Type B pancreatic cell (in vitro differentiated cells): ENCODE data around the gene WDR19. TPM values are rescaled to one million over a fixed set of nuclear protein-coding genes. Genes with fewer than 3 reads are reported as not detected.

Source experiments
- DNase-seq: peaks from one replicate; pipeline ENCODE4 v3.0.0; 2021; ENCODE audit warnings: mixed read lengths; ENCODE audit not compliant: unreplicated experiment; ENCODE audit errors: extremely low spot score
- H3K27ac Mint-ChIP-seq: 2 replicates; pipeline ENCODE4 v1.8.0; 2021; ENCODE audit warnings: mild to moderate bottlenecking, mixed read lengths
- H3K27me3 Mint-ChIP-seq: 2 replicates; pipeline ENCODE4 v1.8.0; 2021; ENCODE audit warnings: mixed read lengths
- H3K36me3 Mint-ChIP-seq: 2 replicates; pipeline ENCODE4 v1.8.0; 2021; ENCODE audit warnings: mixed read lengths
- H3K4me1 Mint-ChIP-seq: one replicate; pipeline ENCODE4 v1.8.0; 2021; ENCODE audit warnings: mixed read lengths; ENCODE audit not compliant: unreplicated experiment
- H3K4me3 Mint-ChIP-seq: 2 replicates; pipeline ENCODE4 v1.8.0; 2021; ENCODE audit warnings: mild to moderate bottlenecking, mixed read lengths
- H3K9me3 Mint-ChIP-seq: 2 replicates; pipeline ENCODE4 v1.8.0; 2021; ENCODE audit warnings: mixed read lengths
- total RNA-seq: library from RNA; stranded (reverse); gene quantifications from 2 replicates; pipeline ENCODE4 v1.2.1, GENCODE V29; 2021; ENCODE audit warnings: low replicate concordance
- TF ChIP-seq, protein P1 (sequence below): fragments of 200-600 bp; sonication (generic); conservative IDR thresholded peaks from 2 replicates; pipeline ENCODE4 v1.5.0; 2021; ENCODE audit warnings: antibody characterized with exemption, mild to moderate bottlenecking

The WDR19 gene
- total RNA-seq, 1 donor from 2014 or later: 68.7 TPM

DNA sequence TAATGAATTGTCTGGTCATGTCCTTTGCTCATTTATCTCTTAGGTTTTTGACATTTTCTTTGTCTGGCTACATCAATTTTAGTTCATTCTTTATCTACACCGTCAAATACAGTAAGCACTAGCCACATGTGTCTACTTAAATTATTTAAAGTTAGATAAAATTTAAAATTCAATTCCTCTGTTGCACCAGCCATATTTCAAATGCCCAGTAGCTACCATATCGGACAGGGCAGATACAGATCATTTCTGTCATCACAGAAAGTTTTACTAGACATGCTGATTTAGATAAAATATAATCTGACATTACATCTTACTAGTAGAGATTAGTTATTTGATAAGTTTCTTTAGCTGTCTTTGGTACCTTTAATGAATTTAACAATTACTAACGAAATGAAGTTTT lies 61.1 kb downstream of the WDR19 start:
- H3K27me3 Mint-ChIP-seq: no peaks in the 10 kb centered on the region
- DNase-seq: no peak
- no peaks in the 10 kb centered on the region for H3K4me1 Mint-ChIP-seq
- H3K27ac Mint-ChIP-seq: no peak overlapping the region
- no peaks in the 10 kb centered on the region for H3K9me3 Mint-ChIP-seq
- H3K36me3 Mint-ChIP-seq: peaks cover 33% of the 10 kb centered on the region
- TF ChIP-seq, protein P1, sequence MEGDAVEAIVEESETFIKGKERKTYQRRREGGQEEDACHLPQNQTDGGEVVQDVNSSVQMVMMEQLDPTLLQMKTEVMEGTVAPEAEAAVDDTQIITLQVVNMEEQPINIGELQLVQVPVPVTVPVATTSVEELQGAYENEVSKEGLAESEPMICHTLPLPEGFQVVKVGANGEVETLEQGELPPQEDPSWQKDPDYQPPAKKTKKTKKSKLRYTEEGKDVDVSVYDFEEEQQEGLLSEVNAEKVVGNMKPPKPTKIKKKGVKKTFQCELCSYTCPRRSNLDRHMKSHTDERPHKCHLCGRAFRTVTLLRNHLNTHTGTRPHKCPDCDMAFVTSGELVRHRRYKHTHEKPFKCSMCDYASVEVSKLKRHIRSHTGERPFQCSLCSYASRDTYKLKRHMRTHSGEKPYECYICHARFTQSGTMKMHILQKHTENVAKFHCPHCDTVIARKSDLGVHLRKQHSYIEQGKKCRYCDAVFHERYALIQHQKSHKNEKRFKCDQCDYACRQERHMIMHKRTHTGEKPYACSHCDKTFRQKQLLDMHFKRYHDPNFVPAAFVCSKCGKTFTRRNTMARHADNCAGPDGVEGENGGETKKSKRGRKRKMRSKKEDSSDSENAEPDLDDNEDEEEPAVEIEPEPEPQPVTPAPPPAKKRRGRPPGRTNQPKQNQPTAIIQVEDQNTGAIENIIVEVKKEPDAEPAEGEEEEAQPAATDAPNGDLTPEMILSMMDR: no peak
- H3K4me3 Mint-ChIP-seq: no peak overlapping the region

DNA sequence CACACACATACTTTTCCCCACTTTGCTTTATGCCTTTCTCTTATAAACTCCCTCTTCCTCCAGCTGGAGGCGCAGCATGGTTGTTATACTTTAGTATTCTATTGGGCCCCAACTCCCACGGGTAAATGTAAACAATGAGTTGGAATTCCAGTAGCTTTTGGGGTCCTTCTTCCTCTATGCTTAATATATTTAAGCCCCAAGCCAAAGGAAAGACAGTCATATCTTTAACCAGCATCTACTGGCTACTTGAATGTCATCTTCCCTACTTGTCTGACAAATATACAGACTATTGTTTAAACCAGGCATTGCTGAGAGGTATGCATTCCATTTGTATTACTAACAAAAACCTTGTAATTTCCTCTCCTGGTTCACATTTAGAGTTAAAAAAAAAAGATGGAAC lies 72.9 kb downstream of the WDR19 start:
- TF ChIP-seq, protein P1: no peak
- Mint-ChIP-seq H3K36me3 (peaks cover 31% of the 10 kb centered on the region), H3K27ac (no peak overlapping the region), H3K27me3 (no peaks in the 10 kb centered on the region), H3K4me1 (no peaks in the 10 kb centered on the region), H3K4me3 (no peak overlapping the region), H3K9me3 (no peaks in the 10 kb centered on the region)
- no peak for DNase-seq

DNA sequence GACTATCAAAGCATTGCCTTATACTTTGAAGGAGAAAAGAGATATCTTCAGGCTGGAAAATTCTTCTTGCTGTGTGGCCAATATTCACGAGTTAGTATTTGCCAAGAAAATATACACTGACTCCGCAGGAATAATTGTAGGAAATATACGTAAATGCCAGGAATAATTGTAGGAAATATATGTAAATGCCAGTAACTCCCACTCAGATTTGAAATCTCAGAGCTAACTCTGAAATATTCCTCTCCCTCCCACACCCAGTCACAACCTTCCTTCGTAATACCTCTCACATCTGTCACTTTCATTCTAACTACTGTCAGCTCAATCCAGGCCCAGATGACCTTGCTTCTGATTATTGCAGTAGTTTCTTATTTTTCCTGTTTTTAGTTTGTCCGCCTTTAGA lies 73.5 kb downstream of the WDR19 start:
- DNase-seq: no peak
- Mint-ChIP-seq H3K27me3 (no peaks in the 10 kb centered on the region), H3K4me3 (no peak overlapping the region), H3K36me3 (peaks cover 31% of the 10 kb centered on the region), H3K4me1 (no peaks in the 10 kb centered on the region), H3K9me3 (no peaks in the 10 kb centered on the region), H3K27ac (no peak overlapping the region)
- TF ChIP-seq, protein P1: no peak

DNA sequence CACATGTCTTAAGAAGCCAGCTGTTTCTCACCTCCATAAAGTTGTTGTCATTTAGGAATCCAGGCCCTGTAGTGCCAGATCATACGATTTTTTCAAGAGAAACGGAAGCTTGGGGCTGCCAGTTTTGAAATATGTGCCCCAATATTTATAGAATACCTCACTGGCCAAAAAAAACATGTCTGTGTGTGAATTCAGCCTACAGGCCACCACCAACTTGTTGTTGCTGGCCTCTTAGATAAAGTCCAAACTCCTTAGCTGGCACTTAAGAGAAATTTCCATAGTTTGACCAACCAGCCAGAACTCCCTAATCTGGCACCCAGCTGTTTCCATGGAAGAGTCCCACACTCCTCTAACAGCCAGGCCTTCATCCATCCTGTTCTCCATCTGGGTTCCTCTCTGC lies 74.1 kb downstream of the WDR19 start:
- DNase-seq: no peak
- Mint-ChIP-seq H3K4me1 (no peaks in the 10 kb centered on the region), H3K9me3 (no peaks in the 10 kb centered on the region), H3K36me3 (peaks cover 31% of the 10 kb centered on the region), H3K27me3 (no peaks in the 10 kb centered on the region), H3K4me3 (no peak overlapping the region), H3K27ac (no peak overlapping the region)
- TF ChIP-seq, protein P1: no peak

DNA sequence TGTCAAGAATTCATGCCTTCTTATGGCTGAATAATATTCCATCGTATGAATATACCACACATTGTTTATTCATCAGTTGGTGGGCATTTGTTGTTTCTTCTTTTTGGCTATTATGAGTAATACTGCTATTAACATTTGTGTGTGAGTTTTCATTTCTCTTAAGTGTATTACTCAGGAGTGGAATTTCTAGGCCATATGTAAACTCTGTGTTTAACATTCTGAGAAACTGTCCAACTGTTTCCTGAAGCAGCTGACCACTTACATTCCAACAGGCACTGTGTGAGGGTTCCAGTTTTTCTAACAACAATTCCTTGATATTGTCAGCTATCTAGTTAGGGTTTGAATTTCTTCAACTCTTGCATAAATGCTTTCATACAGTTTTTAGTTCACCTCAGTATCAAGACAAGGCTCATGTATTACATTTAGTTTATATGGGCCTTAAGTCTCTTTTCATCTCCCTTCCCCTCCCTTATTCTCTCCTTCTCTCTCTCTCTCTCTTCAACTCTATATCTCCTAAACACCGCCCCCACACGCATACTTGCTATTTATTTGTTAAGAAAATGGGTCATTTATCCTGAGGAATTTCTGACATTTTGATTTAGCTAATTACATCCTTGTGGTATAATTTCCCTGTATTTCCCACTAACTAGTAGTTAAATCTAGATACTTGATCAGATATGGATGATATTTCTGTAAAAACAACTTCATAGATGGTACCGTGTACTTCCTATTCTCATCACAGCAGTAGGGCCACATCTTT lies 77.4 kb downstream of the WDR19 start:
- H3K36me3 Mint-ChIP-seq: peaks cover 35% of the 10 kb centered on the region
- no peak overlapping the region for H3K4me3 Mint-ChIP-seq

More for the DNA sequence above, 77.4 kb downstream of the WDR19 start:
- Mint-ChIP-seq H3K27me3 (no peaks in the 10 kb centered on the region), H3K27ac (no peak overlapping the region), H3K4me1 (no peaks in the 10 kb centered on the region), H3K9me3 (no peaks in the 10 kb centered on the region)
- TF ChIP-seq, protein P1: no peak
- DNase-seq: no peak
